ENCODE measurements around the gene SH3RF3.
A peak's percentile ranks its signal among the peaks of the same experiment; 100 is the strongest.

The SH3RF3 gene

DNA sequence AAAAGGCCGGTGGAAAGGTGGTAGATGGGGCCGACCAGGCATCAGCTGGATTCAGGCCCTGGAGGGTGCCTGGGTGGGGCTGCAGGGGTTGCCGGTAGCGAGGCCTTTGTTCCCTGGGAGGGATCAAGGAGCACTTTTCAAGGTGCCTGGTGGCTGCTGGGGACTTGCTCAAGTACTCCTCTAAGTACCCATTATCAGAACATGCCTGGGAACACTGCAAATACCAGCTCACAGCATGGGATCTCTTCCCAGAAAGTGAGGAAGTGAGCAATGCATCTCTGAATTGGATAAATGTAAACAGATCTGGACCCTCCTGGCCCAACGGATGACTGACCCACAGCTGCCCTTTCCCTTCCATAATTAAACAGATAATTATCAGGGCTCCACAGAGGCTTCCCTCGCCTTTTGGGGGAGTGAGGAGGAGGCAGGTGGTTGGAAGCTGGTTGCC lies 210.5 kb downstream of the SH3RF3 start:
- H3K4me3 Mint-ChIP-seq, result no peak overlapping the region
- peaks cover 12% of the 10 kb centered on the region for H3K27me3 Mint-ChIP-seq (ENCODE audit: low read depth, poor library complexity)
- TF ChIP-seq, protein P1, sequence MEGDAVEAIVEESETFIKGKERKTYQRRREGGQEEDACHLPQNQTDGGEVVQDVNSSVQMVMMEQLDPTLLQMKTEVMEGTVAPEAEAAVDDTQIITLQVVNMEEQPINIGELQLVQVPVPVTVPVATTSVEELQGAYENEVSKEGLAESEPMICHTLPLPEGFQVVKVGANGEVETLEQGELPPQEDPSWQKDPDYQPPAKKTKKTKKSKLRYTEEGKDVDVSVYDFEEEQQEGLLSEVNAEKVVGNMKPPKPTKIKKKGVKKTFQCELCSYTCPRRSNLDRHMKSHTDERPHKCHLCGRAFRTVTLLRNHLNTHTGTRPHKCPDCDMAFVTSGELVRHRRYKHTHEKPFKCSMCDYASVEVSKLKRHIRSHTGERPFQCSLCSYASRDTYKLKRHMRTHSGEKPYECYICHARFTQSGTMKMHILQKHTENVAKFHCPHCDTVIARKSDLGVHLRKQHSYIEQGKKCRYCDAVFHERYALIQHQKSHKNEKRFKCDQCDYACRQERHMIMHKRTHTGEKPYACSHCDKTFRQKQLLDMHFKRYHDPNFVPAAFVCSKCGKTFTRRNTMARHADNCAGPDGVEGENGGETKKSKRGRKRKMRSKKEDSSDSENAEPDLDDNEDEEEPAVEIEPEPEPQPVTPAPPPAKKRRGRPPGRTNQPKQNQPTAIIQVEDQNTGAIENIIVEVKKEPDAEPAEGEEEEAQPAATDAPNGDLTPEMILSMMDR (IDR thresholded peaks at IDR 0.05), result no peak
- H3K4me1 Mint-ChIP-seq, result peaks cover 63% of the 10 kb centered on the region
- H3K27ac Mint-ChIP-seq, result no peak overlapping the region
- DNase-seq, result no peak
- peaks cover 24% of the 10 kb centered on the region for H3K9me3 Mint-ChIP-seq
- H3K36me3 Mint-ChIP-seq (ENCODE audit: low read depth), result peaks cover 24% of the 10 kb centered on the region

DNA sequence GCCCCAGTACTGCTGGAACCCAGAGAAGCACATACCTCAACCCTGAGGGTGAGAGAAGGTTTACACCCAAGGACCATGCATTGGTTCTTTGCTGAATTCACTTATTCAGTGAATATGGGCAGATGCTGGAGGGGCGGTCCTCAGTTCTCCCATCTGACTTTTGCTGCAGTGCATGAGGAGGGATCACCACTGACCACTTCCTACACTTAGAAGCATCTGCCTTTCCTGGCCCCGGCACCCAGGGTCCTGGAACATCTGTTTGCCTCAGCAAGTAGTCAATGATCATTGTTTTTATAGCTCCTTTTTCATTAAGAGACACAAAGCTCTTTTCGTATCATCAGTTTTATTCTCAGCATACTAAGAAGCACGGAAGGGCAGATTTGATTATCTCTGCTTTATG lies 211.4 kb downstream of the SH3RF3 start:
- no peak overlapping the region for H3K27ac Mint-ChIP-seq
- H3K4me1 Mint-ChIP-seq, result peaks cover 57% of the 10 kb centered on the region
- DNase-seq, result no peak
- peaks cover 9% of the 10 kb centered on the region for H3K27me3 Mint-ChIP-seq (ENCODE audit: low read depth, poor library complexity)
- H3K9me3 Mint-ChIP-seq, result peaks cover 24% of the 10 kb centered on the region
- H3K36me3 Mint-ChIP-seq (ENCODE audit: low read depth), result peaks cover 24% of the 10 kb centered on the region
- TF ChIP-seq, protein P1 (IDR thresholded peaks at IDR 0.05), result no peak
- no peak overlapping the region for H3K4me3 Mint-ChIP-seq

DNA sequence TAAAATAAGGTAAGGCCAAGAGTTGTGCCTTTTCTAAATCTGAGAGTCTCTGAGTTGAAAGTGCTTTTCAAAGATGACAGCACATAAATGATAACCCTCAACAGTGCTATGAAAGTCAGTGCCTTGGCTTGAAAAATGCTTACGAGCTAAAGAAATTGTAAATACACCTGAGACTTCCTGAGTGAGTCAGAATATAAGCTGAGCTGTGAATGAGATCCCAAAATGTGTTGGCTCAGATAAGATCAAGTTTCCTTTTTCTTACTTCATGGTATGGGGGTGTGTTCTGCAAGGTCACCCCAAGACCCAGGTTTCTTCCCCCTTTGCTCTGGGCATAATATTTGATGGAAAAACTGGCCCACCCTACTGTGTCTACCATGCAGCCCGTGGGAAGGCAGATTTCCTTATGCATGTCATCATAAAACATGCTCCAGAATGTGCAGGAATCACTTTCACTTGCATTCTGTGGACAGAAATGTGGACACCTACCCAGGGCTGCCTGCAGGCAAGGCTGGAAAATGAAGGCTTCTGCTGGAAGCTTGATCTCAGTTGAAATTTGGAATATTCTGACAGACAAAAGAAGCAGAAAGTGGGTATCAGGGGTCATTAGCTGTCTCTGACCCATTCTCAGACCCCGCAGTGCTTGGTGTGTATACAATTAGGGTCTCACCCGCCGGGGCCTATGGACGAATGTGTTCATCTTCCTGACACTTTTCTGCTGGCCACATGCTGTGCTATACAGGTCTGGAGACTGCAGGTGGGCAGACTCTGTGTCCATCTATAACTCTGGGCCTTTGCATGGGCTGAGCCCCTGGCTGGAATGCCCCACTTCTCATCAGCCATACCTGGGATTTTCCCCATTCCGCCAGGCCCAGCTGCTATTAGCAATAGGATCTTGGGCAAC lies 212.6 kb downstream of the SH3RF3 start:
- no peak for DNase-seq
- no peak overlapping the region for H3K27ac Mint-ChIP-seq
- peaks cover 24% of the 10 kb centered on the region for H3K36me3 Mint-ChIP-seq (ENCODE audit: low read depth)
- peaks cover 24% of the 10 kb centered on the region for H3K9me3 Mint-ChIP-seq
- peaks cover 9% of the 10 kb centered on the region for H3K27me3 Mint-ChIP-seq (ENCODE audit: low read depth, poor library complexity)
- TF ChIP-seq, protein P1 (IDR thresholded peaks at IDR 0.05), result no peak
- peaks cover 52% of the 10 kb centered on the region for H3K4me1 Mint-ChIP-seq
- H3K4me3 Mint-ChIP-seq, result no peak overlapping the region

DNA sequence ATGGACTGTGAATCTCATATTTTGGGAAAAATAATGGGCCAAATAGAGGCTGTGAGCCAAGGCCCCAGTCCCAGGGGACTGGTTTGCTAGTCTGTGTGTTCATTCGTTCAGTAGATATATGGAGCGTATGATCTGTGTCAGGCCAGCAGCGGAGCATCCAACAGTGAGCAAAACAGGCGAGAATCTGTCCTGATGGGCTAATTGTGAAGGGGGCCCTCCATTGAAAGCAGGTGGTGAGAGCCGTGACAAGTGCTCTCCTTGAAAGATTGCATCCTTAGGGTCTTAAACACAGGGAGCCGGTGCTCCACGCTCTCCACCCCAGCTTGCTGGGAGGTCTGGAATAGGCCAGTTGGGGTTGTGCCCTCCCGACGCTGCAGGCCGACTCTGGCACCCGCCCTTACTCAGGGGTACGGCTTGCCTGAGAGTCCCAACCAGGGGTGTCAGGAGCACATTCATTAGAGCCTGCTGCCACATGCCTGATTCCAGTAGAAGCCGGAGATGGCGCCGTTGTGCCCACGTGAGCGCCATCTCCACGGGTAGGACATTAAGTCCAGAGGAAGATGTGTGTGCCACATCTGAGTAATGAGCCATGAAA lies 213.3 kb downstream of the SH3RF3 start:
- Mint-ChIP-seq H3K27me3 (ENCODE audit: low read depth, poor library complexity) (peaks cover 9% of the 10 kb centered on the region), H3K4me1 (peaks cover 46% of the 10 kb centered on the region), H3K9me3 (peaks cover 24% of the 10 kb centered on the region), H3K36me3 (ENCODE audit: low read depth) (peaks cover 24% of the 10 kb centered on the region), H3K27ac (peak overlapping the region; percentile 75), H3K4me3 (no peak overlapping the region)
- TF ChIP-seq, protein P1 (IDR thresholded peaks at IDR 0.05), result no peak
- no peak for DNase-seq

DNA sequence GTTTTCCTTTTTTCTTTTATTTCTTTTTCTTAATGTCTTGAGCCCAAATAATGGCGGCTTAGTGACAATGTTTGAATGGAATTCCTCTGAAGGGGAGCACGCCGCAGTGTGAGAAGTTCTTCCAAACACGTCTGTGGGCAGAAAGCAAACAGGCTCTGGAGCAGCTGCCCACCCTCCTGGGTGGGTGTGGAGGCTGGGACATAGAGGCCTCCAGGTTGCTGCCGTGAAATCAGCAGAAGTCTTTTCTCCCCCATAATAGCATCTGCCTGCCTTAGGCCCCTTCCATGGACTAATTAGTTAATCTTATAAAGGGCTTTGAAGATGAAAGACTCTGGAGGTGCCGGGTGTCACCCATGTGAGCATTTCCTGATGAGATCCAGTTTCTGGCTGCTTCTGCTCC lies 213.9 kb downstream of the SH3RF3 start:
- H3K36me3 Mint-ChIP-seq (ENCODE audit: low read depth), result peaks cover 24% of the 10 kb centered on the region
- peaks cover 46% of the 10 kb centered on the region for H3K4me1 Mint-ChIP-seq
- no peak overlapping the region for H3K4me3 Mint-ChIP-seq

More for the DNA sequence above, 213.9 kb downstream of the SH3RF3 start:
- Mint-ChIP-seq H3K27ac (no peak overlapping the region), H3K27me3 (ENCODE audit: low read depth, poor library complexity) (peaks cover 9% of the 10 kb centered on the region), H3K9me3 (peaks cover 24% of the 10 kb centered on the region)
- no peak for DNase-seq
- TF ChIP-seq, protein P1 (IDR thresholded peaks at IDR 0.05), result no peak
